IPS-18c (cell line): ENCODE results near the gene RBM11.
A peak's percentile ranks its signal among the peaks of the same experiment; 100 is the strongest.
"Not testable (repeated sequence)": the region's sequence is repeated elsewhere in the genome, so short reads cannot be mapped to it uniquely, and the experiment has no call there.

Experiments
- H3K4me3 ChIP-seq: 2 replicates; pipeline ENCODE4 v1.7.0; 2013; ENCODE audit warnings: low read depth, mild to moderate bottlenecking, low read length, moderate library complexity; ENCODE audit not compliant: insufficient read depth
- H3K9me3 ChIP-seq: one replicate; pipeline ENCODE4 v1.6.1; 2013; ENCODE audit warnings: mild to moderate bottlenecking, low read length, moderate library complexity; ENCODE audit not compliant: control insufficient read depth, insufficient read depth

The RBM11 gene, protein sequence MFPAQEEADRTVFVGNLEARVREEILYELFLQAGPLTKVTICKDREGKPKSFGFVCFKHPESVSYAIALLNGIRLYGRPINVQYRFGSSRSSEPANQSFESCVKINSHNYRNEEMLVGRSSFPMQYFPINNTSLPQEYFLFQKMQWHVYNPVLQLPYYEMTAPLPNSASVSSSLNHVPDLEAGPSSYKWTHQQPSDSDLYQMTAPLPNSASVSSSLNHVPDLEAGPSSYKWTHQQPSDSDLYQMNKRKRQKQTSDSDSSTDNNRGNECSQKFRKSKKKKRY

GRCh38 chr21:14215971-14216641 is at the start of gene RBM11:
TSS of gene RBM11 (plus strand) at chr21:14216157. CDS start at chr21:14216187, 30 bp downstream.
- Histone ChIP-seq H3K4me3 (peak within 1 kb of the TSS; percentile 90), H3K9me3 (no peaks in the 10 kb centered on the region)

GRCh38 chr21:14166463-14167223 is 49.3 kb upstream of the RBM11 start:
- not testable (repeated sequence) for H3K4me3 ChIP-seq, H3K9me3 ChIP-seq

DNA sequence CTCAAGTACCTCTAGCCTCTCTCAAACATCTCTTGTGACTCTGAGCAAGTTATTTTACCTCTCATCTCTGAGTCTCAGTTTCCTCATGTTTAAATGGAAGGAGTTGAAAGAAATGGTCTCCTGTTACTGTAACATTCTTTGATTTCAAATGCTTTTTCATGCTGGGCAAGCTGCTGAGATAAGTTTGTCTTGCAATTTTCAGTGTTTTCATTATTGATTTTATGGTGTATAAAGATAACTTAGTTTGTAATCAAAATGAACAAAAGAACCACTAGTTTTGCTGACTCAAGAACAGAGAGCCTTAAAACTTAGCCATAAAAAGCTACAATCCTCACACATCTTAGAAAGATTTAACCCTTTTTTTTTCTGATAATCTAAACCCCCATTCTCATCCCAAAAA is 9.7 kb upstream of the RBM11 start:
- Histone ChIP-seq H3K4me3 (no peak overlapping the region), H3K9me3 (no peaks in the 10 kb centered on the region)

GRCh38 chr21:14210738-14211137 is 5.2 kb upstream of the RBM11 start, which contains the start of gene LIPI:
TSS of gene LIPI (minus strand) at chr21:14210955. CDS start at chr21:14210845, 110 bp downstream.
- no peak within 1 kb of the TSS for H3K4me3 ChIP-seq

GRCh38 chr21:14213164-14213563 is 2.8 kb upstream of the RBM11 start:
- Histone ChIP-seq H3K9me3 (no peaks in the 10 kb centered on the region), H3K4me3 (no peak overlapping the region)

More at GRCh38 chr21:14210738-14211137, 5.2 kb upstream of the RBM11 start, which contains the start of gene LIPI:
- H3K9me3 ChIP-seq: no peaks in the 10 kb centered on the region

DNA sequence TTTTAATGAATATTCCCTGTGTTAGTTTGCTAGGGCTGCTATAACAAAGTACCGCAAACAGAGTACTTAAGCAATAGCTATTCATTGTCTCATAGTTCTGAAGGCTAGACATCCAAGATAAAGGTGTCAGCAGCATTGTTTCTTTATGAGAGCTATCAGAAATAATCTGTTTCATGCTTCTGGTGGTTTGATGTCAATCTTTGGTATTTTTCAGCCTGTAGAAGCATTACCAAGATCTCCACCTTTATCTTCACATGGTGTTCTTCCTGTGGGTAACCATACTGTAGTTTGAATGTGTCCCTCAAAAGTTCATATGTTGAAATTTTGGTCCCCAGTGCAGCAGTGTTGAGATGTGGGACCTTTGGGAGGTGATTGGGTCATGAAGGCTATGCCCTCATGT is 7.4 kb downstream of the RBM11 start:
- Histone ChIP-seq H3K9me3 (peaks cover under 1% of the 10 kb centered on the region), H3K4me3 (no peak overlapping the region)

- no peak overlapping the region for H3K4me3 ChIP-seq
- H3K9me3 ChIP-seq: peaks cover 3% of the 10 kb centered on the region
Measured at GRCh38 chr21:14229399-14229798, 13.4 kb downstream of the RBM11 start.

- H3K9me3 ChIP-seq: no peaks in the 10 kb centered on the region
- no peak overlapping the region for H3K4me3 ChIP-seq
Measured at GRCh38 chr21:14235101-14235500, 19.1 kb downstream of the RBM11 start.

- Histone ChIP-seq H3K4me3 (no peak overlapping the region), H3K9me3 (no peaks in the 10 kb centered on the region)
Measured at GRCh38 chr21:14236180-14236579, 20.2 kb downstream of the RBM11 start.

GRCh38 chr21:14239281-14239680 is 23.3 kb downstream of the RBM11 start:
- no peaks in the 10 kb centered on the region for H3K9me3 ChIP-seq
- H3K4me3 ChIP-seq: no peak overlapping the region

- Histone ChIP-seq H3K4me3 (no peak overlapping the region), H3K9me3 (no peaks in the 10 kb centered on the region)
Measured at GRCh38 chr21:14241297-14241696, 25.3 kb downstream of the RBM11 start.

GRCh38 chr21:14243461-14243860 is 27.5 kb downstream of the RBM11 start:
- no peaks in the 10 kb centered on the region for H3K9me3 ChIP-seq
- H3K4me3 ChIP-seq: no peak overlapping the region

DNA sequence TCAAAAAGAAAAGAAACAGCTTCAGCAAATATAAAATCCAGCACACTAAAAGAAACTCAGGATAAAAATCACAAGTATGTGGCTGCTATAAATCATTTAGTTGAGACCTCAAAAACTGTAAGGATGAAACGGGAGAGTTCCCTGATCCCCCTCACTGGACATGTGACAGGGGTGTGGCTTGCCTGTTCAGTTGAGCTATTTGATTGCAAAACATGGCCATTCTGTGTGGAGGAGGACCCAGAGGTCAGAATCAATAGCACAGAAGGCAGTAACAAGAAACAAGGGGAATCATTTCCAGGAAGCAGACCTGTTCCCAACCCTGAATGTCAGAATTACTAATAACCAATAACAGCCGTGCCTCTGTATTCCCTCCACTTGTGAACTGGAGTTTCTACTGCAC is 27.9 kb downstream of the RBM11 start:
- Histone ChIP-seq H3K4me3 (no peak overlapping the region), H3K9me3 (no peaks in the 10 kb centered on the region)

- H3K9me3 ChIP-seq: no peaks in the 10 kb centered on the region
- no peak overlapping the region for H3K4me3 ChIP-seq
Measured at GRCh38 chr21:14244911-14245310, 29.0 kb downstream of the RBM11 start.

DNA sequence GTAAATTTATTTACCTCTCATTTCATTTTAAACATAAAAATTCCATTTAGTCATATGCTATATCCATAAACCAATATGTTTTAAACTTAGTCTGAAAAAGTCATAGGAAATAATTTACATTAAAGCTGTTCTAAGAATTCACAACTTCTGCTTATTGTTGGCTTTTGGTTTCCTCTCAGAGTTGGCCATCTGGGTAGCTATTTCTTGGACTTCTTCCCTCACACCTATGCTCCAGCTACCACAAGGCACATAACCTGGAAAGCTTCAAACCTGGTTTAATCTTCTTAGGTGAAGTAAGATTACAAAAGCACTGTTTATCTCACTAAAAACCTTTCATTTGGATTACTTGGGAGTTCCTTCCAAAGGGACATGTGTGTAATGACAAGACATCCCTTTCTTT is 29.8 kb downstream of the RBM11 start:
- H3K9me3 ChIP-seq: no peaks in the 10 kb centered on the region
- H3K4me3 ChIP-seq: no peak overlapping the region

- H3K9me3 ChIP-seq: no peaks in the 10 kb centered on the region
- no peak overlapping the region for H3K4me3 ChIP-seq
Measured at GRCh38 chr21:14251336-14251735, 35.4 kb downstream of the RBM11 start.

DNA sequence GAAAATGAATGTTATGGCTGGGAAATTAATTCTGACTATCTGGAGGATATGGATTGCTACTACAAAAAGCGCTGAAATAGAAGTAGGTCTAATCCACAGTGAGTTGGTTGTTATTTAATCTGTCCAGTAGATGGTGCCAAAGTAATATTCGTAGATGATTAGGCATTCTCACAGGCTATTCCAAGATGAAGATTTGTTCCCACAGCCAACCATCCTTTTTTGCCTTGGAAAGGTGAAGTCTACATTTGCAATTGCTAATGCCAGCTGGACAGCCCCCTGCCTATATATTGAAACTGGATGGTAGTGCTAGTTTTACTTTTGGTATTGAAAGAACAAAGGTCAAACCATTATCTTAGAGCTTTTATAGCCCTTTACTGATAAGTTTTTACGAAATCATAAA is 43.8 kb downstream of the RBM11 start:
- Histone ChIP-seq H3K4me3 (no peak overlapping the region), H3K9me3 (no peaks in the 10 kb centered on the region)
